GM19193 (cell line): ENCODE results near the gene THRSP.

ENCODE experiments used
- POLR2A ChIP-seq: IDR thresholded peaks from 4 replicates; pipeline ENCODE4 v1.6.1; 2011; ENCODE audit not compliant: insufficient read depth, insufficient read length; ENCODE audit errors: extremely low read depth

Gene THRSP

GRCh38 chr11:78036313-78036712, 27.3 kb upstream of the THRSP start:
- no peak for TF ChIP-seq POLR2A

GRCh38 chr11:78037056-78037455, 26.6 kb upstream of the THRSP start:
- TF ChIP-seq POLR2A = no peak

GRCh38 chr11:78037825-78038620, 25.6 kb upstream of the THRSP start:
- no peak for TF ChIP-seq POLR2A

GRCh38 chr11:78038697-78039313, 24.9 kb upstream of the THRSP start:
- no peak for TF ChIP-seq POLR2A

GRCh38 chr11:78039391-78039918, 24.2 kb upstream of the THRSP start:
- TF ChIP-seq POLR2A = no peak

- no peak for TF ChIP-seq POLR2A
These were observed 23.6 kb upstream of the THRSP start for GRCh38 chr11:78039919-78040671.

GRCh38 chr11:78040691-78041379, 22.8 kb upstream of the THRSP start:
- TF ChIP-seq POLR2A = no peak

GRCh38 chr11:78041843-78042440, 21.7 kb upstream of the THRSP start:
- TF ChIP-seq POLR2A = no peak

GRCh38 chr11:78044706-78045105, 19.0 kb upstream of the THRSP start:
- TF ChIP-seq POLR2A = no peak

- TF ChIP-seq POLR2A = no peak
These were observed 17.7 kb upstream of the THRSP start for GRCh38 chr11:78045851-78046485.

GRCh38 chr11:78046486-78046854, 17.2 kb upstream of the THRSP start:
- TF ChIP-seq POLR2A = no peak

- no peak for TF ChIP-seq POLR2A
These were observed 15.1 kb upstream of the THRSP start for GRCh38 chr11:78048561-78048960.

- no peak for TF ChIP-seq POLR2A
These were observed 14.3 kb upstream of the THRSP start for GRCh38 chr11:78049348-78049747.
